Measurements from ENCODE around the gene LRRC8E.

The LRRC8E gene

GRCh38 chr19:7933828-7934725 is 45.8 kb downstream of the LRRC8E start:
- no peak for DNase-seq

- no peak for DNase-seq
These were observed 46.5 kb downstream of the LRRC8E start for GRCh38 chr19:7934766-7935165.

- no peak for DNase-seq
These were observed 52.5 kb downstream of the LRRC8E start for GRCh38 chr19:7940841-7941240.

- no peak for DNase-seq
These were observed 53.7 kb downstream of the LRRC8E start for GRCh38 chr19:7941895-7942596.

- DNase-seq, result no peak
These were observed 54.7 kb downstream of the LRRC8E start for GRCh38 chr19:7942981-7943443.

GRCh38 chr19:7943444-7944176 is 55.3 kb downstream of the LRRC8E start, which contains the start of gene TIMM44:
TIMM44 (minus strand) TSS chr19:7943666; CDS start chr19:7943651, 15 bp downstream.
- peak; percentile 96 to 98 for DNase-seq

- peak; percentile 89 to 92 for DNase-seq
These were observed 56.0 kb downstream of the LRRC8E start for GRCh38 chr19:7944177-7944761.

- DNase-seq, result no peak
These were observed 59.6 kb downstream of the LRRC8E start for GRCh38 chr19:7947939-7948338.
